Liver (tissue), 9 donors: ENCODE measurements around the gene SERP2. TPM values are rescaled to one million over a fixed set of nuclear protein-coding genes. Genes with fewer than 3 reads are reported as not detected.

Experiments
- DNase-seq: peaks from one replicate; pipeline ENCODE4 v3.0.0-alpha.2; 2017; ENCODE audit warnings: low spot score
- H3K27ac ChIP-seq, 2 donors: one replicate each; pipeline ENCODE4 v1.7.0; 2013; ENCODE audit warnings: inconsistent platforms in 2 of 2, low read length in 2 of 2, control low read depth in 1 of 2, low read depth in 1 of 2, mild to moderate bottlenecking in 1 of 2
- H3K27me3 ChIP-seq, 4 donors: one replicate each; pipeline versions ENCODE4 v1.6.1 to v1.7.0; 2013; ENCODE audit warnings: low read length in 3 of 4, inconsistent platforms in 1 of 4, mild to moderate bottlenecking in 1 of 4, moderate library complexity in 1 of 4; ENCODE audit not compliant: control insufficient read depth in 4 of 4, insufficient read depth in 4 of 4
- H3K36me3 ChIP-seq, 4 donors: one replicate each; pipeline versions ENCODE4 v1.6.1 to v1.7.0; 2013; ENCODE audit warnings: low read length in 3 of 4, mild to moderate bottlenecking in 3 of 4, low read depth in 1 of 4, moderate library complexity in 1 of 4; ENCODE audit not compliant: control insufficient read depth in 4 of 4, insufficient read depth in 3 of 4
- H3K4me1 ChIP-seq, 4 donors: one replicate each; pipeline versions ENCODE4 v1.6.1 to v1.7.0; 2013; ENCODE audit warnings: low read length in 3 of 4, mild to moderate bottlenecking in 3 of 4, moderate library complexity in 1 of 4; ENCODE audit not compliant: control insufficient read depth in 4 of 4, insufficient read depth in 4 of 4
- H3K4me3 ChIP-seq, 3 donors: one replicate each; pipeline versions ENCODE4 v1.6.1 to v1.7.0; 2013; ENCODE audit warnings: low read length in 3 of 3, control low read depth in 1 of 3, low read depth in 1 of 3, mild to moderate bottlenecking in 1 of 3
- H3K9ac ChIP-seq, 2 donors: one replicate each; pipeline ENCODE4 v1.7.0; 2013; ENCODE audit warnings: low read length in 2 of 2, mild to moderate bottlenecking in 2 of 2, moderate library complexity in 2 of 2, control low read depth in 1 of 2, low read depth in 1 of 2
- H3K9me3 ChIP-seq, 4 donors: one replicate each; pipeline versions ENCODE4 v1.6.1 to v1.7.0; 2013; ENCODE audit warnings: low read length in 3 of 4; ENCODE audit not compliant: control insufficient read depth in 4 of 4
- JUND ChIP-seq, 2 donors: IDR thresholded peaks; 2 replicates each; pipeline ENCODE4 v1.6.1; 2016; ENCODE audit warnings: antibody characterized with exemption in 2 of 2
- ZBTB33 ChIP-seq: IDR thresholded peaks from 2 replicates; pipeline ENCODE4 v1.6.1; 2016; ENCODE audit warnings: antibody characterized with exemption
- WGBS: extraction: QIAGEN DNeasy Blood & Tissue Kit; methylation state at CpG from one replicate; pipeline ENCODE4 v1.1.7; 2013; 5-methylcytosine and 5-hydroxymethylcytosine counted together
- polyA plus RNA-seq, 2 donors: library from polyadenylated mRNA; stranded (reverse) in 1 of 2; unstranded in 1 of 2; fragments of 200-250 nt in 1 of 2; fragments of >200 nt in 1 of 2; fragmentation: Nextera tagmentation in 1 of 2; extraction: Ambion mirVana in 1 of 2; gene quantifications; one replicate each; pipeline versions ENCODE4 v1.2.1 to v1.2.3, GENCODE V29; 2013 to 2015
- total RNA-seq, 2 donors: library from RNA; depleted of rRNA; stranded (reverse); fragments of >200 nt; gene quantifications; one replicate each; pipeline ENCODE4 v1.2.3, GENCODE V29; 2014
- donor health status: healthy.
- donor health status: healthy.
- donor health status: healthy.
- donor health status: healthy.
- donor health status: healthy.

SERP2 gene
- total and polyA plus RNA-seq, 4 donors, result 2.0 to 4.6 (median 3.6) TPM

- no peak for DNase-seq
- no peak for TF ChIP-seq JUND (IDR thresholded peaks at IDR 0.05)
- TF ChIP-seq ZBTB33, result no peak
- Histone ChIP-seq H3K9me3 (no peaks in the 10 kb centered on the region), H3K9ac (no peak overlapping the region), H3K4me1 (peaks cover 0 to 7% (median 6%) of the 10 kb centered on the region in 4 donors), H3K4me3 (no peak overlapping the region), H3K27me3 (no peaks in the 10 kb centered on the region), H3K36me3 (no peaks in the 10 kb centered on the region), H3K27ac (no peak overlapping the region)
- WGBS, result 76% methylated on average over 10 of the region's 10 CpGs
These were observed 66.5 kb downstream of the SERP2 start for GRCh38 chr13:44440046-44440608.

Other genes starting within 250 kb of the SERP2 start
- gene TSC22D1, start 202.5 kb downstream of the SERP2 start, total RNA-seq, result 10 to 100 TPM; 30.7 to 43.3 TPM
- 10 to 100 TPM; 21.0 to 43.5 TPM for gene TSC22D1, start 202.5 kb downstream of the SERP2 start, polyA plus RNA-seq